Neural cell (in vitro differentiated cells): ENCODE results near the gene CD300A. TPM values are rescaled to one million over a fixed set of nuclear protein-coding genes. Genes with fewer than 3 reads are reported as not detected.
"Not testable (repeated sequence)": the region's sequence is repeated elsewhere in the genome, so short reads cannot be mapped to it uniquely, and the experiment has no call there.

Experiments used
- H2AFZ ChIP-seq: fragments of 200-600, 300-800 bp; sonication (generic), shearing (Covaris generic); 2 replicates; pipeline ENCODE4 v1.6.0; 2014; ENCODE audit warnings: low read depth, mild to moderate bottlenecking, antibody characterized with exemption, low read length, moderate library complexity
- H3F3A ChIP-seq: fragments of 200-600 bp; shearing (Covaris generic); 2 replicates; pipeline ENCODE4 v1.6.1; 2016; ENCODE audit warnings: mild to moderate bottlenecking, moderate library complexity, mixed read lengths, antibody characterized with exemption, low read length; ENCODE audit not compliant: insufficient read depth, poor library complexity, severe bottlenecking
- H3K27ac ChIP-seq: fragments of 200-600, 300-800 bp; sonication (generic), shearing (Covaris generic); 2 replicates; pipeline ENCODE4 v1.5.1; 2014; ENCODE audit warnings: mild to moderate bottlenecking, low read length, moderate library complexity
- H3K27me3 ChIP-seq: fragments of 300-800, 200-600 bp; sonication (generic), shearing (Covaris generic); 2 replicates; pipeline ENCODE4 v1.6.0; 2014; ENCODE audit warnings: mild to moderate bottlenecking, low read depth, low read length, moderate library complexity; ENCODE audit not compliant: insufficient read depth
- H3K36me3 ChIP-seq: fragments of 300-800, 200-600 bp; sonication (generic), shearing (Covaris generic); 2 replicates; pipeline ENCODE4 v1.5.1; 2014; ENCODE audit warnings: mild to moderate bottlenecking, antibody characterized with exemption, low read length, moderate library complexity; ENCODE audit not compliant: insufficient read depth
- H3K4me2 ChIP-seq: fragments of 300-800, 200-600 bp; sonication (generic), shearing (Covaris generic); 2 replicates; pipeline ENCODE4 v1.6.0; 2014; ENCODE audit warnings: mild to moderate bottlenecking, low read length
- H3K4me3 ChIP-seq: fragments of 300-800, 200-600 bp; sonication (generic), shearing (Covaris generic); 2 replicates; pipeline ENCODE4 v1.5.1; 2014; ENCODE audit warnings: mild to moderate bottlenecking, low read length, moderate library complexity
- H3K79me2 ChIP-seq: fragments of 200-600 bp; shearing (Covaris generic); replicated peaks from 2 replicates; pipeline ENCODE4 v1.6.0; 2014; ENCODE audit warnings: mild to moderate bottlenecking, low read length, moderate library complexity; ENCODE audit not compliant: insufficient read depth
- H3K9ac ChIP-seq: fragments of 300-800, 200-600 bp; sonication (generic), shearing (Covaris generic); 2 replicates; pipeline ENCODE4 v1.6.1; 2016; ENCODE audit warnings: mild to moderate bottlenecking, low read length, mixed read lengths
- H3K9me2 ChIP-seq: fragments of 200-600 bp; shearing (Covaris generic); 2 replicates; pipeline ENCODE4 v1.6.1; 2016; ENCODE audit warnings: mild to moderate bottlenecking, low read length, mixed read lengths; ENCODE audit not compliant: insufficient read depth
- H3K9me3 ChIP-seq: fragments of 200-600, 300-800 bp; sonication (generic), shearing (Covaris generic); 2 replicates; pipeline ENCODE4 v1.6.1; 2016; ENCODE audit warnings: mild to moderate bottlenecking, mixed run types, low read length, moderate library complexity, mixed read lengths
- H4K20me1 ChIP-seq: fragments of 200-600 bp; shearing (Covaris generic); 2 replicates; pipeline ENCODE4 v1.6.1; 2016; ENCODE audit warnings: mild to moderate bottlenecking, mixed run types; ENCODE audit not compliant: insufficient read depth
- CTCF ChIP-seq: fragments of 450-650 bp; IDR thresholded peaks from 2 replicates; pipeline ENCODE4 v1.5.1; 2014; ENCODE audit warnings: antibody characterized with exemption, mild to moderate bottlenecking, moderate library complexity; ENCODE audit not compliant: poor library complexity, severe bottlenecking
- EP300 ChIP-seq: fragments of 450-650 bp; conservative IDR thresholded peaks from 2 replicates; pipeline ENCODE4 v1.6.1; 2014; ENCODE audit warnings: antibody characterized with exemption, mild to moderate bottlenecking, moderate library complexity; ENCODE audit not compliant: poor library complexity, severe bottlenecking
- EZH2 ChIP-seq: fragments of 200-600, 300-800 bp; shearing (Covaris generic), sonication (generic); IDR thresholded peaks from 2 replicates; pipeline ENCODE4 v1.6.1; 2014; ENCODE audit warnings: antibody characterized with exemption, low read length, borderline replicate concordance, mild to moderate bottlenecking; ENCODE audit not compliant: insufficient read depth, poor library complexity, severe bottlenecking
- MXI1 ChIP-seq: fragments of 450-650 bp; conservative IDR thresholded peaks from 2 replicates; pipeline ENCODE4 v1.6.1; 2014; ENCODE audit warnings: antibody characterized with exemption, mild to moderate bottlenecking; ENCODE audit not compliant: poor library complexity, severe bottlenecking
- POLR2AphosphoS5 ChIP-seq: IDR thresholded peaks from 2 replicates; pipeline ENCODE4 v1.6.1; 2012
- RAD21 ChIP-seq: fragments of 450-650 bp; conservative IDR thresholded peaks from 2 replicates; pipeline ENCODE4 v1.6.1; 2014; ENCODE audit warnings: antibody characterized with exemption, mild to moderate bottlenecking, moderate library complexity
- SMC3 ChIP-seq: fragments of 450-650 bp; conservative IDR thresholded peaks from 2 replicates; pipeline ENCODE4 v1.6.1; 2014; ENCODE audit warnings: antibody characterized with exemption, mild to moderate bottlenecking, moderate library complexity; ENCODE audit not compliant: poor library complexity
- TAF1 ChIP-seq: IDR thresholded peaks from 2 replicates; pipeline ENCODE4 v1.6.1; 2012; ENCODE audit warnings: low read depth
- polyA plus RNA-seq: library from polyadenylated mRNA; depleted of rRNA; stranded (reverse); fragments of >200 nt; gene quantifications from 2 replicates; pipeline ENCODE4 v1.2.3, GENCODE V29; 2014
- TF ChIP-seq, protein P1 (sequence below): IDR thresholded peaks from 2 replicates; pipeline ENCODE4 v1.6.1; 2012; ENCODE audit warnings: borderline replicate concordance

CD300A gene
- polyA plus RNA-seq, 1 donor from 2014 or later, result 0.35 TPM

DNA sequence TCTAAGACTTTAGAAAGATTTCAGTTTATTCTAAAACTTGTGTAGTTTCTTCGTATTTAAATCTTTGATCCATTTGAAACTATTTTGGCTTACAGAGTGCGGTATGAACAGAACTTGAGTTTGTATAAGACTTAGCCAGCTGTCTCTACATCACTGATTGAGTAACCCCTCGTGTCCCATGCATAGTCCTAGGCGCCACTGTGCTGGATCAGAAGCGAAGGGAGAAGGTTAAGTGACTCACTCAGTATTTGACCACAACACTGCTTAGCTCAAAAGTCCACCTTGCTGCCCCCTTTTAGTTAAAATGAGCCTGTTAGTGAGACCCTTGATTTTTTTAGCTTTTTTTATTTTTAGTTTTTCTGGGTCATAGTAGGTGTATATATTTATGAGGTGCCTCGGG, 36.4 kb downstream of the CD300A start:
- no peak for TF ChIP-seq RAD21
- no peak for TF ChIP-seq MXI1
- TF ChIP-seq CTCF, result no peak
- no peak for TF ChIP-seq TAF1
- no peaks in the 10 kb centered on the region for H3K79me2 ChIP-seq
- H3K4me3 ChIP-seq, result no peak overlapping the region
- H4K20me1 ChIP-seq, result no peaks in the 10 kb centered on the region
- H3K4me2 ChIP-seq, result no peak overlapping the region
- H3F3A ChIP-seq, result no peaks in the 10 kb centered on the region
- no peak overlapping the region for H3K27ac ChIP-seq
- no peaks in the 10 kb centered on the region for H3K9me3 ChIP-seq
- H3K9ac ChIP-seq, result no peak overlapping the region
- H3K9me2 ChIP-seq, result no peaks in the 10 kb centered on the region
- H3K36me3 ChIP-seq, result no peaks in the 10 kb centered on the region
- no peak overlapping the region for H2AFZ ChIP-seq
- H3K27me3 ChIP-seq, result no peaks in the 10 kb centered on the region

- not testable (repeated sequence) for H2AFZ ChIP-seq, H3K27me3 ChIP-seq, H3K9me2 ChIP-seq, H3K36me3 ChIP-seq, H3K27ac ChIP-seq, H3K4me2 ChIP-seq, H3K9me3 ChIP-seq, H3K79me2 ChIP-seq, H3K9ac ChIP-seq, H3F3A ChIP-seq, H3K4me3 ChIP-seq, H4K20me1 ChIP-seq
These were observed 37.5 kb downstream of the CD300A start for GRCh38 chr17:74503949-74504348.

DNA sequence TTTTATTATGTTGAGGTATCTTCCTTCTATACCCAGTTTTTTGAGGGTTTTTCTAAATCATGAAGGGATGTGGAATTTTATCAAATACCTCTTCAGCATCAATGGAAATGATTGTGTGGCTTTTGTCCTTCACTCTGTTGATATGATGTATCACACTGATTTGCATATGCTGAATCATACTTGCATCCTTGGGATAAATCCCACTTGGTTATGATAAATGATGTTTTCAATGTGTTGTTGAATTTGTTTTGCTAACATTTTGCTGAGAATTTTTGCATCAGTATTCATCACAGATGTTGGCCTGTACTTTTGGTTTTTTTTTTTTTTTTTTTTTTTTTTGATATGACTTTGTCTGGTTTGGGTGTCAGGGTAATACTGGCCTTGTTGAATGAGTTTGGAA, 41.7 kb downstream of the CD300A start:
- no peak overlapping the region for H3K27ac ChIP-seq
- no peaks in the 10 kb centered on the region for H3K27me3 ChIP-seq
- H3K9me2 ChIP-seq, result no peaks in the 10 kb centered on the region
- no peak overlapping the region for H3K9ac ChIP-seq
- no peak overlapping the region for H2AFZ ChIP-seq
- H3K36me3 ChIP-seq, result no peaks in the 10 kb centered on the region
- H3K4me3 ChIP-seq, result no peak overlapping the region
- TF ChIP-seq MXI1, result no peak
- no peak for TF ChIP-seq EZH2
- no peak for TF ChIP-seq SMC3
- TF ChIP-seq POLR2AphosphoS5, result no peak
- TF ChIP-seq EP300, result no peak
- TF ChIP-seq CTCF, result no peak
- TF ChIP-seq RAD21, result no peak
- TF ChIP-seq TAF1, result no peak
- TF ChIP-seq, protein P1, sequence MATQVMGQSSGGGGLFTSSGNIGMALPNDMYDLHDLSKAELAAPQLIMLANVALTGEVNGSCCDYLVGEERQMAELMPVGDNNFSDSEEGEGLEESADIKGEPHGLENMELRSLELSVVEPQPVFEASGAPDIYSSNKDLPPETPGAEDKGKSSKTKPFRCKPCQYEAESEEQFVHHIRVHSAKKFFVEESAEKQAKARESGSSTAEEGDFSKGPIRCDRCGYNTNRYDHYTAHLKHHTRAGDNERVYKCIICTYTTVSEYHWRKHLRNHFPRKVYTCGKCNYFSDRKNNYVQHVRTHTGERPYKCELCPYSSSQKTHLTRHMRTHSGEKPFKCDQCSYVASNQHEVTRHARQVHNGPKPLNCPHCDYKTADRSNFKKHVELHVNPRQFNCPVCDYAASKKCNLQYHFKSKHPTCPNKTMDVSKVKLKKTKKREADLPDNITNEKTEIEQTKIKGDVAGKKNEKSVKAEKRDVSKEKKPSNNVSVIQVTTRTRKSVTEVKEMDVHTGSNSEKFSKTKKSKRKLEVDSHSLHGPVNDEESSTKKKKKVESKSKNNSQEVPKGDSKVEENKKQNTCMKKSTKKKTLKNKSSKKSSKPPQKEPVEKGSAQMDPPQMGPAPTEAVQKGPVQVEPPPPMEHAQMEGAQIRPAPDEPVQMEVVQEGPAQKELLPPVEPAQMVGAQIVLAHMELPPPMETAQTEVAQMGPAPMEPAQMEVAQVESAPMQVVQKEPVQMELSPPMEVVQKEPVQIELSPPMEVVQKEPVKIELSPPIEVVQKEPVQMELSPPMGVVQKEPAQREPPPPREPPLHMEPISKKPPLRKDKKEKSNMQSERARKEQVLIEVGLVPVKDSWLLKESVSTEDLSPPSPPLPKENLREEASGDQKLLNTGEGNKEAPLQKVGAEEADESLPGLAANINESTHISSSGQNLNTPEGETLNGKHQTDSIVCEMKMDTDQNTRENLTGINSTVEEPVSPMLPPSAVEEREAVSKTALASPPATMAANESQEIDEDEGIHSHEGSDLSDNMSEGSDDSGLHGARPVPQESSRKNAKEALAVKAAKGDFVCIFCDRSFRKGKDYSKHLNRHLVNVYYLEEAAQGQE, result no peak
- no peaks in the 10 kb centered on the region for H3K79me2 ChIP-seq
- H4K20me1 ChIP-seq, result no peaks in the 10 kb centered on the region
- H3K4me2 ChIP-seq, result no peak overlapping the region
- H3K9me3 ChIP-seq, result no peaks in the 10 kb centered on the region
- no peaks in the 10 kb centered on the region for H3F3A ChIP-seq
